ENCODE data around the gene SKIC8. TPM values are rescaled to one million over a fixed set of nuclear protein-coding genes. Genes with fewer than 3 reads are reported as not detected.

SKIC8 gene
- polyA plus RNA-seq, 5 donors, result 97.0 to 123 (median 114) TPM

DNA sequence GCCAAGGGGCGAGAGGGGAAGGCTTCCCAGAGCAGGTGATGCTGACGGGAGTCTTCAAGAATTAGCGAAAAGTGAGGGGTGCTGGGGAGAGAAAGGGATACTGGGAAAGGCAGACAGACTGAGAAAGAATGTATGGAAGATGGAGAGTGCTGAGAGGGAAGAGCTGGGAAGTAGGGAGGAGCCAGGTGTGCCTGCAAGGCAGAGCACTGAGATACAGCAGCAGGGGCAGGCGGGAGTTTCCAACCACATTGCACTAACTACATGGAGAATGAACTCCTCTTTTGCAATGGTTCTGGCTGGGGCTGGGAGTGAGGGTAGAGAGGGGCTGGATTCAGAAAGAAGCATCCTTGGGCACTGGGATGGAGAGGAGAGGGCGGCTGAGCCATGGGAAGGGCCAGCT is 24.7 kb upstream of the SKIC8 start:
- no peak for DNase-seq

DNA sequence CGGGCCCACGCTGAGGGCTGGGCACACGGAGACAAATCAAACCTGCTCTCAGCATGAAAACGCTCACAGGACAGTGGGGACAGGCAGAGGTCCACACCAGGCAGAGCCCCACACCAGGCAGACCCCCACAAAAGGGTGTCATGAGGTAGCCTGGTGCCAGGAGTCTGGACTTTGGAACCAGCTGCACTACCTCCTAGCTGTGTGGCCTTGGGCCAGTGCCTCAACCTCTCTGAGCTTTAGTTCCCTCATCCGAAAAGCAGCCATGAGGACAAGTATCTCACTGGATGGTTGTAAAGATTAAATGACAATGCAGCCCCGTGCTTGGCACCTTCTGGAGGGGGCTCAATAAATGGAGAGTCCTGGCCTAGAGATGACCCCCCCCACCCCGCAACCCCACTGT is 24.3 kb upstream of the SKIC8 start:
- no peak for DNase-seq

DNA sequence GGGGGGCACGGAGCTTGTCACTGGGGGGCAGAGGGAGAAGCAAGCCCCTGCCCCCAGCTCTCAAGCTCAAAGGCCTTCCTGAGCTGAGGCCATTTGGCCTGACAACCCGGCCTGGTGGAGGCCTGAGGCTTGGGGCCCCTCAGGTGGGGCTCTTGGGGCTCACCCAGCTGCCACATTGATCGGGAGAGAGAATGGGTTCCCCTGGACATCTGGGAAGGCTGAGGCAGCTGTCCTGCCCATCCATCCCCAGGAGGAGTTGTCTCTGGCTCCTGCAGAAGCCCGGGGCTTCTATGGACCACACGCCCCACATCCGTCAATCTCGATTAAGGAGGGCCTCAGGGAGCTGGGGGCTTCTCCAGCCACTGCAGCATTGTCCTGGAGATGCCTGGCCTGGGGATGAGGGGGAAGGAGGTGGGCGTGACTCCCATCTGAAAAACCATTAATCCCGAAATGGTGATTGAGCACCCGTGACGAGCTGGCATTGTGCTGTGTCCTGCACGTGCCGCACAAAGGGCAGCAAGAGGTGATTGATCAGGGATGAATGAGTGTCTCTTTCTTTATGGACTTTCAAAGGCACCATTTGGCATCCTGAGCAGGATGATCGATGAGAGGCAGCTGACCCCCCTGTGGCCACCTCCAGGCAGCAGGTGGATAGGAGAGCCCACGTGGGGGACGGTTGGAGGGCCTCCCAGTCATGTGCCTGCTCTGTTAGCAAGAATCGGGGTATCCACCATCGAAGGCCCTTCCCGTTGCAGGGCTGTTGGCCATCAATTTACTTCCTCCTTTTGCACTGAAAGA is 23.5 kb upstream of the SKIC8 start:
- no peak for DNase-seq

DNA sequence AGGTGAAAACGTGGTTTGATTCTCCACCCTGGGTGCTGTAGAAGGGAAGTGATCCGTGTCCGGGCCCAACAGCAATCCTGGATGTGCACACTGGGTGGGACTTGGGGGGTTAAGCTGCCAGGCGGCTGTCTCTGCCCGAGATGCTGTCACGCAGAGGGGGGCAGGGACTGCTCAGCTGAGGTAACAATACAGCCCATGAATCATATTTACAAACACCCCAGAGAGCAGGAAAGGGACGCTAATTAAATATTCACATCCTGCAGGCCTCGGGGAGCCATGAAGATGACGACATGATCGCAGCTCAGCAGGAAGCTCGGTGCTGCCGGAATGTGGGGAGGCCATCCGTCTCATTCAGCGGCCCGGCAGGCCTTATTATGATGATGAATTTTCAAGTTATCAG is 22.8 kb upstream of the SKIC8 start:
- no peak for DNase-seq

DNA sequence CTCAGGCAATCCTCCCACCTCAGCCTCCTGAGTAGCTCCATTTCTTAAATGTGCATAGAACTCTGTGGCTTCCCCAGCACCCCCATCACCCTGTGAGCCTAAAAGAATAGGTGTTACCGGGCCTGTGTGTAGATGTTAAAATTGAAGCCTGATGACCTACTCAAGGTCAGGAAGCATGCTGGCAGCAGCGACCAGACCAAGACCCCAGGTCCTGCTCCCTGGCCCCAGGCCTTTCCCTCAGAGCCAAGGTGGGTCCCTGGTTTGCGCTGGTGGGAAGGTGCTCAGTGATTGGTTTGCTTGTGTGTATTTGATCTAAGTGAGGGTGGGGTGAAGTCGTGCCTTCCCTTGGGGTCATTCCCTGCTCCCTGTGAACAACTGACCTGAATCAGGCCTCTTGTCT is 22.4 kb upstream of the SKIC8 start:
- no peak for DNase-seq

DNA sequence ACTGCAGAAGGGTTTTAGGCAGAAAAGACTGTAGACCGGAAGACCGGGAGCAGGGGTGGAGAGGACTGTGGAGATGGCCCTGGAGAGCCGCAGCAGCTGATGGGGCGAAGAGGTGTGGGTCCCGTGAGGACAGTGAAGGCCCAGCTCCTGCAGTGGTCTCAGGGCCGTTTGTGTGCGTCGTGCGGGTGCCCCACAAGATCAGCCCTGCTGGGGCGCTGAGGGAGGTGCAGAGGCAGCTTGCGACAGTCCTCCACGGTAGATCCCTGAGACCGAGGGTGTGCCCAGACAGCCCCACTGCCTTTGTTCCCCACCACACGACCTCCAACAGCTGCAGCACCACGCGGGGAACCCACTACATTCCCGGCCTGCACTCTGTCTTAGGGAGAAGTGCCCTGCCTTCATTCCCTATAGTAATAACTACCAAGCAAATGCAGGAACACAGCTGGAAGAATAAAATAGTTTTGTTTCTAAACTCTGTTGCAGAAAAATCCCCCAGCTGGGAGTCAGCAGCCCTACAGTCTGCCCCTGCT is 21.7 kb upstream of the SKIC8 start:
- DNase-seq, result no peak

DNA sequence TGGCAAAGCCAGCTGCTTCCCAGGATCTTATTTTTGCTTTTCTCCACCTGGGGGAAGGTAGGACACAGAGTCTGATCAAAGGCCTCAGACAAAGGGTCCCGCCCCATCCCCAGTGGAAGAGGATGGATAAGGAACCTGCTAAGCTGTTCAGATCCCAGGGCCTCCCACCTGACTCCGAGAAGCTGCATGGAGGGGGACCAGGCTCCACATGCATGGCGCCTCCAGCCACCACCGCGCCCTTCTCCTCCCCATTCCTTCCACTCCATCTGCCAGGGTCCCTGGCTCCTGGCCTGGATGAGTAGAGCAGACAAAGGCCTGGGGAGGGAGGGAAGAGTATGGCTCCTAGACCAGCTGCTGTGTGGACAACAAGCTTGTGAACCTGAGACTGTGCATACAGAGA is 20.8 kb upstream of the SKIC8 start:
- DNase-seq, result no peak

DNA sequence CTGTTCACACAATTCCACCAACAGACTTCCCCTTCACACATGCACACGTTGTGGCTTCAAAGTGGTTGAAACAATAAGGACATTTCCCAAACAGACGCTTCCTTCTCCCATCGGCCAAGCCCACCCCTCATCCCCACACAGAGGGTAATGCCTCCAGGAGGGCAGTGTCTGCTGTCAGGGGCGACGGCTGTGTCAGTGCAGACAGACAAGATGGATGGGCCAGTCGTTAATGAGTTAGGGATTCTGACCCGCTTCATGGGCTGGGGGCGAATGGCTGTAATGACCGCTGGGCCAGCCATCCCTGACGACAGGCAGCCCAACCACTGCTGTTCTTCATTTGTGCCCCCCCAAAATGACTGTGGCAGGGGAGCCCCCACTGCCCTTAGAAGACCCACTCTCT is 20.2 kb upstream of the SKIC8 start:
- no peak for DNase-seq

DNA sequence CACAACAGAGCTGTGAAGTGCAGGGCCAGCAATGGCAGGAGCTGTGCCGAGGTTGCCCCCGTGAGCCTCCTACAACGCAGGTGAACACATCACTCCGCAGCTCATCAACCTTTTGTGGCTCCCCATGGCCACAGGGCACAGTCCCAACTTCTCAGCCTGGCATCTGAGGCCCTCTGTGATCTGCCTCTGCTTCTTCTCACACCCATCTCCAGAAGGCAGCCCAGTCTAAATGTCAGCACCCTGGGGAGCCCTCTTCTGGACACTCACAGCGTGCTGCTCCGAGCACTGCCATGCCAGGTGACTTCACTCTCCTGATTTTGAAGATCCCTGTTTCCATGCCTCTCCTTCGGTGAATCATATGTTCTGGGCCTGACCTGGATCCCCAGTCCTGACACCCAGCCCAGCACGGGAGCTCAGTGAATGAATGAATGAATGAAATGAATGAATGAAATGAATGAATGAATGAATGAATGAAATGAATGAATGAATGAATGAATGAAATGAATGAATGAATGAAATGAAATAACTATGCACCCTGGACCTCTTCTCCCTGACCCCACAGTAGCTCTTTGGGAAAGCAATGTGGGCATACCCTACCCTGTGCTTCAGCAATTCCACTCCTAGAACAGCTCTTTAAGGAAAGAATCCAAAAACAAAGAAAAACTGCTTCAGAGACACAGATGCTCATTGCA is 17.9 kb upstream of the SKIC8 start:
- DNase-seq, result no peak

DNA sequence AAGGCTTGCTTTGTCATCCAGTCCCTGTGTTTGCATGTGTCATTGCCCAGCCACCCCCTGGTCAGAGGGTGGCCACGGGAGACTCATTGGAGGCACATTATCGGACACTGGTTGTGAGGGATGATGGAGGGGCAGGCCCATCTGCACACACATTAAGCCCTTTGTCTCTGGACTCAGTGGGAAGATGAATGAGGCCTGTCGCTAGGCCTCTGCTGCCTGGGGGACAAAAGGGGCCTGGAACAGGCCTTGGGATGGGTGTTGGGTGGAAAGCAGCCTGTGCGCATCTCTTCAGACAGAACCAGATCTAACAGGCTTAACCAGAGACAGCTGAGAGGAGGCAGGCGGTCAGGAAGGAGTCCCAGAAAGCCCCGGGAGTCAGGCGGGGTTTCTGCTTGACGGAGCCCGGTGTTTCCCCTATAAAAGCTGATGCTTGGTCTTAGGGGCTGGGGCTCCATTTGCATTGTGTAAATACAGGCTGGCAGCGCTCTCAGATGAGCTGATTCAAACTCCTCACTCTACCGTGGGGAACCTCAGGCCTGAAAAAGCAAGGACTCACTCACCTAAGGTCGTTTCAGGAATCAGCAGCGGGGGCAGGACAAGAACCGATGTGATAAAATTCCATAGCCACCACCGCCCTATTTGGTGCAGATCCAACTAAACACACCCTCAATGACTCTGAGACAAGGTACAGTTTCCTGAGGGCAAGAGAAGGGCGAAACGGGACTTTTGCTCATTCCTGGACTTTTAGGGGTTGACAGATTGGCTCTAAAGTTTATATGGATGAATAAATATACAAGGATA is 17.1 kb upstream of the SKIC8 start:
- no peak for DNase-seq

DNA sequence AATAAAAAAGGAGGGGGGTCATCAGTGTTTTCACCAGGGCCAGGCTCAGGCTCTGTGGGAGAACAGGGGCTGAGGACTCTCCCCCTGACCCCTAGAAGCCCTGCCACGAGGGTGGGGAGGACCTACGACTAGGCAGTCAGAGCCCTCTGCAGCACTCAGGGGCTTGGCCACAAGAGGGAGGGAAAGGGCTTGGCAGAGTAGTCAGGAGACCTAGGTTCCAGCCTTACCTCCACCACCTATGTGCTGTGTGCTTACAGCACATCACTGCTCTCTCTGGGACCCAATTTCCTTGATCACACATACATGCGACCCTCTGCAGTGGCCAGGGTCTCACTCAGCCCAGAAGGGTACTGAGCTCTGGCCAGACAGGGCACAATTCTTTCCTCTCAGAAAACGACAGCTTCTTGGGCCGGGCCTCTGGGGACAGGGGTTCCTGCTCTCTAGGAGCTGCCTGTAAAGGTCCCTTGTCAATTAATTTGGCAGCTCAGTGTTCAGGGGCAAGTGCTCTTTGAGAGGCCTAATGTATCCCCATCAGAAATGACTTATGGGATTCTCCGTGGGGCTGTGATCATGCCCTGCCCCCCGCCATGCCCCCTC is 16.4 kb upstream of the SKIC8 start:
- no peak for DNase-seq

DNA sequence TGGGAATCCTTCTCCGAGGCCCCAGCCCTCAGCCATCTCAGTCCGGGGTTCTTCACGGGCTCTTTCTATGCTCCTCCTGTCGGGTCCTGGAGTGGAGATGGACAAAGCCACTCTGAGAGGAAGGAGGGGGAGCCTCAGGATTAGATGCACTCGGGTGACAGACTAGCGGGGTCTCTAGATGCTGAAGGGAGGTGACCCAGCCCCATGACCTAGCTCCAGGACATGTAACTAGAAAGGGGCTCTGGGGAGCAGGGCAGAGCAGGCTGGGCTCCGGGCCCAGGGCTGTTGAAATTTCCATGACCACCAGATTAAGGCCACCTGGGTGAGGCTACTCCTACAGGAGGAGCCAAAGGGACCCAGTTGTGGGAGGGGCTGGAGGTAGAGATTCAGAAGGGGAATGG is 14.8 kb upstream of the SKIC8 start:
- no peak for DNase-seq

DNA sequence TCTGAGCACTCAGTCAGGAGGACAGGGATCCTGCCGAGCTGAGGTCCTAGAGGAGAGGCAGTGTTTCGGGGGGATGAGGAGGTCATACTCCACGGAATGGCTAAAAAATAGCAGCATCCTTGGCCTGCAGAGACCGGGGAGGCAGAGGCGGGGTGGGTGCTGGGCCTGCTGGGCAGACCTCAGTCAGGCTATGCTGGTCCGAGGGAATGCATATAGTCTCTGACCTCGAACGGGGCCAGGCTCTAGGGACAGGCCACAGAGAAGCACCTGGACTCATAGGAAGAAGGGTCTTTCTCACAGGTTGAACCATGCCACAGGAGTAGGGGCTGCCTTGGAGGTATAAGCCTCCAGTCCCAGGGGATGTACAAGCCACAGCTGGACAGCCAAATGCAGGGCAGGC is 14.0 kb upstream of the SKIC8 start:
- no peak for DNase-seq

DNA sequence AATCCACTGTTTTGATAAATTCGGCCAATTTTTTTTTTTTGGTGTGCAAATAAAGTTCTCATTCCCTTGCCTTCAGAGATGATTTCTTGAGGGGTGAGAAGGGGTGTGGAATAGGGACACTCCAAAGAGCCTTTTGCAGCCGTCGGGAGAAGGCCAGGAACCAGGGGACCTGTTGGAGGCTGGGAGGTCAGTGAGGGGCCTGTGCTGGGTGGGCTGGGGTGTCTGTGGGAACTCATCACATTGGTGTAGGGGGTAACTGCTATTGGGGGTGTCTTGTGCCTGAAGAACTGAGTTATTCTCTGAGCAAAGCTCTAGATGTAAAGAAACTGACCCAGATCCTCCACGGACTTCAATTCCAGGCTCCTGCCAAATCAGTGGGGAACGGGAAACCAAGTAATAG is 13.5 kb upstream of the SKIC8 start:
- no peak for DNase-seq

DNA sequence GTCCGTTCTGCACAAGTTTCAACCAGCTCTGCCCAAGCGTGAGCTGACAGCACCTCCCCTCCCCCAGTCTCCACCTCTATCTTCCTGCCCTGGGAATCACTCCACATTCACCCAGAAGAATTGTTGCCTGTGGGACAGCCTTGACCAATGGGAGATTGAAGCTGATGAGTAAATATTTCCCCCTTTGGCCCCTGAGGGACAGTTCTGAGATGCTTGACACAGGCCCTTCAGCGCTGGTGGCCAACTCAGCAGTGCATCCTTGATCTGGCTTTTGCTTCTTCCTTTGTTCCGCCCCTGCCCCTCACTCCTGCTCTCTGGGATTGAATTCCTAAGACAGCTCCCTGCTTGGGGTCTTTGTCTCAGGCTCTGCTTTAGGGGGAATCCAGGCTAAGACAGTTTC is 13.1 kb upstream of the SKIC8 start:
- no peak for DNase-seq

DNA sequence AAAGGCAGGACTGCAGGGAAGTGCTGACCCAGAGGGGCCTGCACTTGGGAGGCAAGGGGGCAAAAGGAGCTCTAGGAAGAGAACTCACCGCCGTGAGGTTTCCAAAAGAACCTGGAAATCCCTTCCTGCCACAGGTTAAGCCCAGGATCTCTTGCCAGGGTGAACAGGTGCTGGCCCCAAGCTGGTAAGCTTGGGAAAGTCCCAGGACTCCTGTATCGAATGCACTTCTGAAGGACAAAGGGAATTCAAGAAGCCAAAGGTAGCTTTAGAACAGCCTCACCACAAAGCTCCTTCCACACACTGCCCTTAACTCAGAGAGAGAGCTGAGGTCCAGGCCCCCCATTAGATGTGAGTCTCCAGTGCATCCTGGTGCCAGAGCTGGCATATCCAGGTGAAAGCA is 11.9 kb upstream of the SKIC8 start:
- DNase-seq, result no peak

DNA sequence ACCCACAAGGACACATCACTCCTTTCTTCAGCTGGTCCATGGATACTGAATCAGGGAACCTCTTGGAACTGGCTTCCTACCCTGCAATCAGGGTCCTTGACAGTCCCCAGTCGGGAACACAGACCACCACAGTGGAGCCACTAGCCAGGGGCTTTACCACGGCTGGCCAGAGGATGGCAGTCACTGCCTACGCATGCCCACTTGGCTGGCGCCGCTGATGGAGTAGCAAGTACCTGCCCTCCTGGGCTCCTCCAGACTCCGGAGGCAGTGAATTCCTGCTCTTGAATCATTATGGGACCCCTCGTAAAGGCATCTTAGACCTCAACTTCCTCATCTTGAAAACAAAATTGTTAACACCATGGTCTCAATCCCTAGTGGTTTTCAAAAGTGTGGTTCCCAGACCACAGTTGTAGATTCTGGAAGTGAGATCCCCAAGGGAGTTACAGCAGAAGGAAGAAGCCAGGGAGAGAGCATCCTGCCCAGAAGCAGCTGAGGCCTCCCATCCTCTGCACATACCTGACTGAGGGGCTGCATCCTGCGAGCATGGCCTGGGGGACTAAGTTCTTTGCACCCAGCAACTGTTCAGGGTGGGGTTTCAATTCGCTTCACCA is 9.1 kb upstream of the SKIC8 start:
- peak; percentile 38 to 55 for DNase-seq

DNA sequence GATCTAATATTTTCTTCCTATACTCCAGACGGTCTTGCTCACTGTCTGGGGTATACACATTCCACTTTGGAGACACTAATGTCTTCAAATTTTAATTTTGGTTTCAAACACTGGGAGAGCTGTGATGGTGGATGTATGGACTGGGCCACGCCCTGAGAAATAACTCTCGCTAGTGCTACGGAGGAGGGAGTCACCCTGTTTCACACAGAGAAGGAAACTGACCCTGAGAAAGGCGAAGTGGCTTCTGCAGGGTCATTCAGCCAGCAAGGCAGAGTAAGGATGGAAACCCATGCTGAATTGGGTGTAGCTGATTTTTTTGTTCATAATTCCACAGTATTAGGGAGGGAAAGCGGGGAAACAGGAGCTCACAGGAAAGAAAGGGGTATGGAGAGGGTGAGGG is 8.6 kb upstream of the SKIC8 start:
- DNase-seq, result no peak

DNA sequence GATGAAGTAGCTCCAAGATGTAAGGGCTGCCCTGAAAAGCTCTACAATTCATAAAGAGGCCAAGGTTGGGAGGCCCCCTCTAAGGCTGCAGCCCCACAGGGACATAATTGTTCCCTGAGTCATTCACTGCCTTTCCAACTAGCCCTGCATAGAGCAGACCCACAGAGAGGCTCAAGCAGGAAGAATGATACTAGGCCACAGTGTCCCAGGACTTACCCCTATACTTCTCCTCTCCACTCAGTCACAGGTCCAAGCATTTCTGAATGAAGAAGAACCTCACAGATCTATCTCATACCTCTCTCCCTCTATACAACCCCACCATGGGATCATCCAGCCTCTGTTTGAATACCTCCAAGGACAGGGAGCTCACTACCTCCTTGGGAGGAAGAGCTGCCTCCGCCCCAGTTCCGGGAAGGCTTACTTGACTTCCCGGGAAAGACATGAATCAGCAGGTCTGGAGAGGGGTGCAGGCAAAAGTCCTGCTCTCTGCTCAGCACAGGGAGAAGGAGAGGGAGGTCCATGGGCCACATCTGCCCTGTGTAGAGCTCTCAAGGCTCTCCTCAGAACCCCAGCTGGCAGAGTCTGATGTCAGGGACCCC is 6.9 kb upstream of the SKIC8 start:
- no peak for DNase-seq

DNA sequence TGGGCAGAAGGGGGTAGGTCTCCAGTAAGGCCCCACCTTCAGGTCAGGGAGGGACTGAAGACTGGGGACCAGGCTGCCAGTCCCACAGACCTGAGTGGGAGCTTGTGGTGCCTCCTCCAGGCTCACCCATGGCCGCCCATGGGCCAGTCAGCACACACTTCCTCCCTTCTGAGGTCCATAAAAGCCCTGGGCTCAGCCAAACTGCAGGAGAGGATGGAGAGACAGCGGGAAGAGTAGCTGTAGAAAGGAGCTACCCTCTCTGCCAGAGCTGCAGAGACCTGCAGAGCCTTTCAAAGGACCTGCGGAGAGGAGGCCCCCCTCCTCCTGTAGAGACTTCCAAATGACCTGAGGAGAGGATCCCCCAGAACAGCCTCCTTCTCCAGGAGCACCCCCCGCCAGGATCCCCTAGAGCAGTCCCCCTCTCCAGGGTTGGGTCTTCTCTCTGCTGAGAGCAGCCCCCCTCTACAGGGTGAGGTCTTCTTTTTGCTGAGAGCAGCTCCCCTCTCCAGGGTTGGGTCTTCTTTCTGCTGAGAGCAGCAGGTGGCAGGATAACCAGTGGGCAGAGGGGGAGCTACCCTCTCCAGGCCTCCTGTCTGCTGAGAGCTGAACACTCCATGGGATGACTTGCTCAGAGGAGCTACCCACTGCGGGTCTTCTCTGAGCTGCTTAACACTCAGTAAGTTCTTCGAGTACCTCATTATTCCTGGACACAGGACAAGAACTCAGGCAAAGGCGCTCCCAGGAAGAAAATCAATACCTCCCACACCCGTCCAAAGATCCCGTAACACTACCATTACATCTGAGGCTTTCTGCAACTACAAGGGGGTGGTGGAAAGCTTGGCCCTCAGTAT is 5.0 kb upstream of the SKIC8 start:
- no peak for DNase-seq

Data from right lung (tissue), 5 donors.